HL-60/S4 treated with retinoic acid at 250 ng/mL for 4 days and 3 days (cell line): ENCODE data around the gene RAD23A.

Experiments used
- in situ Hi-C: fragments of 300-500 bp; cut with MboI; formaldehyde crosslinking; loops from 2 replicates; pipeline ENCODE4 v1.7.0; 2022; ENCODE audit warnings: low sequenced_read_pairs

RAD23A gene

GRCh38 chr19:13001502-13002165 is 56.0 kb downstream of the RAD23A start:
- in situ Hi-C loops: no loop called here

DNA sequence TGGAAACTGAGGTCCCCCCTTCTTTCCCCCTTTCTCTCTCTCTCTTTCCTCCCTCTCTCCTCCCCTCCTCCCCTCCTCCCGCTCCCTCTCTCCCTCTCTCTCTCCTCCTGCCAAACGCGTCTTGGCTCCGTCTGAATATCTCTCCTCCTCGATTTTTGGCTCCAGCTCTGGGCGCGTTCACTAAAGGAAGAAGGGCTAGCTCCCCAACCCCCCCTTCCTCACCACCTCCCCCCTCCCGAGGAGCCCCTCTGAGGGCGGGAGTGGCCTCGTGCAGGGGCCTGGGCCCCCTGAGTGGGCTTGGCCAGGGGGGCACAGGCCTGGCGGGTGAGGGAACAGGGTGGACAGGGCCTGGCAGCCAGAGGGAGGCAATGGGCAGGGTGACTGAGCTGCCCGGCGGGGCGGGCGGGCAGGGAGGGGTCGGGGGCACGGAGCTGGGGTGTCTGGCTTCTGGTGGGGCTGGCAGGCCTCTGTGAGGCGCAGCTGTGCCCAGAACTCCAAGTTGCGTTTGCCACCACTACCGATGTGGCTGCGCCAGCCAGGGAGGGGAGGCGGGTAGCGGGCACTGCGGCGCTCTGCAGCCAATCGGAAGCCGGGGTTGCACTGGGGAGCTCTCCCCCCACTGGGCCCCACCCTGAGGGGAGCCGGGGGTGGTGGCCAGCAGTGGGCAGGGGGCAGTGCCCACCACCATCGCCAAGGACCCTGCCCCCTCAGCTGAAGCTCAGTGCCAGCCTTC is 56.7 kb downstream of the RAD23A start:
- in situ Hi-C loops: no loop called here

- in situ Hi-C loops: no loop called here
Observed at GRCh38 chr19:13003081-13003480, 57.4 kb downstream of the RAD23A start.
